ENCODE results near the gene MTCL1.
"Not testable (repeated sequence)": the region's sequence is repeated elsewhere in the genome, so short reads cannot be mapped to it uniquely, and the experiment has no call there.

Gene MTCL1

DNA sequence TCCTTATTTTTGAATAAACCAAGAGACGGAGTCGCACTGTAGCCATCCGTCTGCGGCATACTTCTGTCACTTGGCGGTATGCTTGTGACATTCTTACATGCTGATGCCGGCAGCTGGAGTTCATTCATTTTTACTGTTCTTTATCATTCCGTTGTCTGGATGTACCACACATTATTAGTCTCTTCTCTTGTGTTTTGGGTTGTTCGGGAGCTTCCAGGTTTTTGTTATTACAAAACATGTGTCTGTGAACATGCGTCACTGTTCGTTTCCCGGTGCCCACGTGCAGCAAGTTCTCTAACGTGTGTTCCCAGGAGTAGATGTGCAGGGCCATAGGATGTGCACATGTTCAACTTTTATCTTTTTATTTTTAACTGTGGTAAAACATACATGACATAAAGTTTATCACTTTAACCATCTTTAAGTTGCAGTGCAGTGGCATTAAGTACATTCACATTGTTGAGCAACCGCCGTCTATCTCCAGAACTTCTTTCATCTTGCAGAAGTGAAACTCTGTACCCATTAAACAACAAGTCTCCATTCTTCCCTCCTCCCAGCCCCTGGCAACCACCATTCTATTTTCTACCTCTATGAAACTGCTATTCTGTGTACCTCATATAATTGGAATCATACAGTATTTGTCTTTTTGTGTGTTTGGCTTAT lies 40.1 kb downstream of the MTCL1 start:
- no peak for DNase-seq

DNA sequence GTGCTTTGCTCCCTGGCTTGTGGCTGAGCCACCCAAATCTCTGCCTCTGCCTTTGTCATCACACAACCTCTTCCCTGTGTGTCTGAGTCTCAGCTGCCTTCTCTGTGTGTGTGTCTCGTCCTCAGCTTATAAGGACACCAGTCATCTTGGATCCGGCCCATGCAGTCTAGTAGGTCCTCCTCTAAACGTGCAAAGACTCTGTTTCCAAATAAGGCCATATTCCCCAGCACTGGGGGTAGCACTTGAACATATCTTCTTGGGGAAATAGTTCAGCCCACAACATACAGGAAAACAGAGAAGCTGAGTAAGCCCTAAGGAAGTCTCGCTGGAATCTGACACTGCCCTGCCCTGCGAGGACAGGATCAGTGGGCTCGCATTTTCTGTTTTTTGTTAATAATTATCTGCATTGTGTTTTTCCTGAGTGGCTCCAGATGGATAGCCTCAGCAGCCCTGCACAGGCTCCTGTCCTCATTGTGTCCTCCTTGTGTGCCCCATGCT lies 42.1 kb downstream of the MTCL1 start:
- no peak for DNase-seq

DNA sequence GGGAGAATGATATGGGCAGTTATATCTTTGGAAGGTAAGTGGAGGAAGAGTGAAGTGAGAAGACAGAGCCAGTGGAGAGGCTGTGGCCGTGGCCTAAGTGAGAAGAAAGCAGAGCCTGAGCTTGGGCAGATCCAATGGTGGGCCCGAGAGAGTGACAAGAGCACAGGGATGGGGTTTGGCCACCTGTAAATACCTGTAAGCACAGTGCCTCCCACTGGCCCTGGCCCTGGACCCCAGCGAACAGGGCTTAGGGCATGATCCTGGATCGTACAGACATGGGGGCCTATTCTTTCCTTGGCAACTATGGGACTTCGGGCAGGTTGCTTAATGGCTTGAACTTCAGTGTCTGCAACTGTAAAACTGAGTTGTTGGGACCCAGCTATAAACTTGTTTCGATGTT lies 44.1 kb downstream of the MTCL1 start:
- no peak for DNase-seq

DNA sequence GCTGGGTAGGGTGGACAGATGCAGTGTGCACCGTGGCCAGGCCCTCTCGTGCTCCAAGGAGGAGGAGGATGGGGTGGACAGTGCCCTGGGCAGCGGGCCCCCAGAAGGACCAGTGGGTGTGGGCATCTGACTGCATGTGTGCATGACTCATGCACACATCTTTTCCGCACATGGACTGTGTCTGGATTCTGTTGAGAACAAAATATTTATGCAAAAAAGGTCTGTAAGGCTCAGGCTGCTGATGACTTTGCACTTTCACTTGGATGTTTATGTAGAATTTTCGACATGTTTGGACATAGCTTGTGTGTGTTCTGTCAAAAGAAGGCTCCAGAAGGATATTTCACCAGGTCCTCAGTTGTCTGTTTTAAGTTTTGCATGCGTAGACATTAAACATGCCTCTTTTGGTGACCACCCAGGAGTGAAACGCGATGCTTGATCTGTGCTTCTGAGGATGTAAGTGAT lies 45.6 kb downstream of the MTCL1 start:
- DNase-seq, result no peak

DNA sequence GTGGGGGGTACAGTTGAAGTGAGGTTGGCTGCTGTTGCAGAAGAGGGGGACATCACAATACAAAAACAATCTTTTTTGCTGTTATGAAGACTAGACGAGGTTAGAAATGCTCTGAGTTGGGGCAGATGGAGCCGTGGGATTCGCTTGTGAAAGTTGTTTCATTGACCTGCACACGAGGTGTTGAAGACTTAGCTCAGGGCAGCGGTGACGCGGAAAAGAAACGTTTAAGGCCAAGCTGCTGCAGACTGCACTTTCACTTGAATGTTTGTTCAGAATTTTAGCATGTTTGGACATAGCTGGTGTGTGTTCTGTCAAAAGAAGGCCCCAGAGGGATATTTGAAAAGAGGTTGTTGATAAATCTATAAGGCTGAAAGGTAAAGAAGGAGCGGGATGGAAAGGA lies 46.3 kb downstream of the MTCL1 start:
- no peak for DNase-seq

DNA sequence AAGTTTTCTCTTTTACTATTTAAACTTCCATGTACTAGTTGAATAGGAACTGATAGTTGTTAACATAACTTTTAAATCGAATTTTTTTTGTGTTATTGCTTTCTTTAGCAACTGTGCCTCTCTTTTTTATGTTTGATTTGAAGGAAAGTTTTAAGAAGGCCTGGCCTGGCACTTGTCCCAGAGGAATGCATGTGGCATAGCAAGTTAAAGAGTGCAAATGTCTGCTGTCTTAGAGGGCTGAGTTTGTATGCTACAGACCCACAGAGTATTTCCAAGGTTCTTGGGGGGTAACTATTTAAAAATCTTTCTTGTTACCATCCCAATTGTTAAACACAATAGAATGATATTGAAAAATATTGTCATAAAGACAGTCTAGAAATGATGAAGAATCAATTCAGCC lies 47.0 kb downstream of the MTCL1 start:
- DNase-seq, result no peak

DNA sequence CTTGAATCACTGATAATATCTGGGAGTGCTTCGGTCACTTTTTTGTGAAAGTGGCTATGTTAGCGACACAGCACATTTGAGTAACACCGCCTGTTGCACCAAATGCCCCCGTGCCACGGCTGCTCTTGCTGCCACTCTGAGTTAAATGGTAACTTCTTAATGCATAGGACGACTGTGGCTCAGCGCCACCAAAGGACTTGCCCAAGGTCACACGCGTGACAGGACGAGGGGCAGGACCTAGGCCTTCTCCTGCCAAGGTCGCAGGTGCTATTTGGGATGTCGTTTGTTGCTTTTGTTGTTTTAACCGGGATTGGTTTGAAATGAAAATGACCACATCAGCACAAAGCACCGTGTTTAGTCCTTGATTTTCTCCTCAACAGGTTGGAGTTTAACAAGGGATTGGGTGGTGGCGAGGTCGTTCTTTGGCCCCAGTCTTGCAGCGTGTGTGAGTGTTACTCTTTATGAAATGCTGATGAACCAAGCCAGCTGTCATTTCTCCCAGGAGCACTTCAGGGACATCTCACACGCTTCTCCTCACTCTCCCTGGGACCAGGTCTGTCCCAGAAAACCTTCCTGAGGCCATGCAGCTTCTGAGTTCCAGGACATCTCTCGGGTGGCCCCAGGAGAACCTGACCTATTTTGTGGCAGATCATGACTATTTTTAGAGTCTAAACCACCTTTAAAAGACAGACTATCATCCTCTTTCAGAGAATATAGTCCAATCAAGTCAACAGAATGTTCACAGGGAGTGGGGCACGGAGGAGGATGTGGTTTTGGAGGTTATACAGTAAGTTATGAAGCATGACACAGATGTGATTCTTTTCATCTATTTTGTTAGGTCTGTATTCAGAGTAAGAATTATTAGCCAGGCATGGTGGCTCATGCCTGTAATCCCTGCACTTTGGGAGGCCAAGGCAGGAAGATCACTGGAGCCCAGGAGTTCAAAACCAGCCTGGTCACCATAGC lies 49.9 kb downstream of the MTCL1 start:
- no peak for DNase-seq

DNA sequence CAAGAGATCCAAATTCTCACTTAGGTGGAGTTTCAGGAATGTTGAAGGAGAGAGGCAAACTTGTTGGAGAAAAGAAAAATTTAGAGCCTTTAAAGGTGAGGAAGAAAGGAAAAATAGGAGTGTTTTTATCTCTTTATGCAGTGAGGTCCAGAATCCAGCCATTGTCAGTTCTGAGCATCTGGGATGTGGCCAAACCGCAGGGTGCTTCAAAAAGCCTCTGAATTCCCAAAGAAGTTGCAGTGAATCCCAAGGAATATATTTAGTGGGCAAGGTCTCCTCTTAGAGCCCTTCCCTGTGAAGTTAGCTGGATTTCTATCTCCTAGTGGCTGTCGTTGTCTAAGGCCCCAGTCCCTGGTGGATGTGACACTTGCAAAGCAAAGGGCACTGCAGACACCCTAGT lies 51.2 kb downstream of the MTCL1 start:
- DNase-seq, result no peak

DNA sequence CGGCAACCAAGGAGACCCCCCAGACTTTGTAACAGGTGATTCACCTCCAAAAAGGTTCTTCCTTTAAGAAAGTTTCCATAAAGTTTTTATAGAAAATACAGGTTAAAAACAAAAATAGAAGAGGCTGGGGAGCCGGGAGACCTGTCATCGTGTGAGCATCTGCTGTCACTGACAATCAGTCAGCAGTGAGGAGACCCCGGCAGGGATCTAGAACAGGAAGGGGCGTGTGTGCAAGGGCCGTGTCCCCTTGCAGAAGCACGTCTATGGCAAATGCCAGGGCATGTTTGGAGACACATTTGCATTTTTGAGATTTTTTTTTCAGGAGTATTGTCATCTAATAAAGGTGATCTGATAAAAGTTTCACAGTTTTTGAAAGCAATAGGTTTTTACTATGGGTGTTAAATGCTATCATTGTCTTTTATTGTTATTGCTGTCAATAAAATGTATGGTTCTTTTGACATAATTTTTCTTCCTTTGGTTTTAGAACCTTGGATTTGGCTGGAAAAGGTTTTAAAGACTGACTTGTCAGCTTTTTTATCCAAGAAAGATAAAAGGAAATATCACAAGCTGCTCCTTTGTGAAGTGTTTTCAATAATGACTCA lies 52.1 kb downstream of the MTCL1 start:
- DNase-seq, result no peak

DNA sequence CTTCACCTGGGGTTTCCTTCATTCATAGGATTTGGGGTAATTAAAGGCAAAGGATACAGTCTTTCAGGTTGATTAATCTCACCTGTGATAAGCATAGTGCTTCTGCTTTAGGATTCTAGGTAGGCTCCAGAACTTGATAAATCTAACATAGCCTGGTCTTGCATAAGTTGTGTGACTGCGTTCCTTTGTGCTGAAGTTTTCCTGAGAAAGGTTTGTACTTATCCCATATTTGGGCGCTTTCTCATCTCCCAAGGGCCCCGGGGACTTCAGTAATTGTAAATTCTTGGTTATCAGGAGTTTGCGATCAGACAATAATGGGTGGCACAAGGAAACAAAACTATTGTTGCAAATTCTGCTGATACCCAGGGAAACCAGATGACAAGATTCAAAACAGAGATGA lies 53.1 kb downstream of the MTCL1 start:
- no peak for DNase-seq

DNA sequence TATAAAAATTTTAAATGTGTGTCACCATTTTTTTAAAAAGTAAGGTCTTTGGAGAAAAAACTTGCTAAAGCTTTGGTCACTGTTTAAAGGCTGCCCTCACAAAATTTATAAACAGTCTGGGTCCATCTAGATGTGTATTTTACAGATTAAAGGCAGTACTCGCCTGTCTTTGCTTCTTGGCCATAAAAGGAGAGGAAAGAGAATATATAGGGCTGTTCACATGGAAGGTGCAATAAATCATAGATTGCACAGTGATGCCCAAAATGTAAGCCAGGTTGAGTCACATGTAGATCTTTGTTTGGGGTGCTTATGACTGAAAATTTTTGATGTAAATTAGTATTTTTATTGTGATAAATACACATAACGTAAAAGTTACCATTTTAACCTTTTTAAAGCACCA lies 55.6 kb downstream of the MTCL1 start:
- no peak for DNase-seq

DNA sequence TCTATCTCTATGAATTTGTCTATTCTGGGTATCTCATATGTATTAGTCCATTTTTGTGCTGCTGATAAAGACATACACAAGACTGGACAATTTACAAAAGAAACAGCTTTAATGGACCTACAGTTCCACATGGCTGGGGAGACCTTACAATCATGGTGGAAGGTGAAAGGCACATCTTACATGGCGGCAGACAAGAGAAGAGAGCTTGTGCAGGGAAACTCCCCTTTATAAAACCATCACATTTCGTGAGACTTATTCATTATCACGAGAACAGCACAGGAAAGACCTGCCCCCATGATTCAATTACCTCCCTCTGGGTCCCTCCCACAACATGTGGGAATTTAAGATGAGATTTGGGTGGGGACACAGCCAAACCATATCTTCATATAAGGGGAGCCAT lies 56.2 kb downstream of the MTCL1 start:
- DNase-seq, result not testable (repeated sequence)

DNA sequence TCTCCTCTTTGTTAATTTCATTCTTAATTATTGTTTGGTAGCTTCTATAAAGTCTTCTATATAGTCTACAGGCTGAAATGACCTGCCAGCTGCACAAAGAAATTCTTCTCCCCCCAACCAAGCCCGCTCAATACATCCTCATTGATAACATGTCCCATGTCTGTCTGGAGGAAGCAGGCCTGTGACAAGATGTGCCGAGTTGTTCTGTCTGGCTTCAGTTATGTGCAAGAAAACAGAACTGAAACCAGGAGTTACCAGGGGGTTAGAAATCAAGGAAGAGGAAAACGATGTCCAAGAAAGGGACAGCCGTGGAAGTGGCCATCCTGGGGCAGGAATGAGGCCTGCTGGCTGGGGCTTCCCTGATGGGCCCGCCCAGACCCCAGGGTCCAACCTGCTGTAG lies 57.6 kb downstream of the MTCL1 start:
- DNase-seq, result no peak

DNA sequence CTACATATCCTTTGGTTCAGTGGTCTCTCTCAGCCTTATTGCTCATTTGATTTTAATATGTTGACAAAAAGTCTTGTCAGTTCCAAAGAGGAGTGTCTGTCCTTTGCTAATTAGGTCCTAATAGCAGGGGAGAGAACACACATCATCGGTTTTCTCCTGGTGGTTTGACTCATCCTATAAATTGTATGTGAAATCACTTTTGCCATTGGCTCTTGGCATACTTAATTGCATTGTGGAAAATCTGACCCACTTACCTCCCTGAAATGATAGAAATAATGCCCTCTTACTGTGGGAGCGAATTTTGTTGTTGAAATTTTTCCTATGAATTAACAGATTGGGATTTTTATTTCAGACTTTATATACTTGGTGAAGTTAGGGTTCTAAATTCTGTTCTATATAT lies 58.3 kb downstream of the MTCL1 start:
- DNase-seq, result peak; percentile 4

DNA sequence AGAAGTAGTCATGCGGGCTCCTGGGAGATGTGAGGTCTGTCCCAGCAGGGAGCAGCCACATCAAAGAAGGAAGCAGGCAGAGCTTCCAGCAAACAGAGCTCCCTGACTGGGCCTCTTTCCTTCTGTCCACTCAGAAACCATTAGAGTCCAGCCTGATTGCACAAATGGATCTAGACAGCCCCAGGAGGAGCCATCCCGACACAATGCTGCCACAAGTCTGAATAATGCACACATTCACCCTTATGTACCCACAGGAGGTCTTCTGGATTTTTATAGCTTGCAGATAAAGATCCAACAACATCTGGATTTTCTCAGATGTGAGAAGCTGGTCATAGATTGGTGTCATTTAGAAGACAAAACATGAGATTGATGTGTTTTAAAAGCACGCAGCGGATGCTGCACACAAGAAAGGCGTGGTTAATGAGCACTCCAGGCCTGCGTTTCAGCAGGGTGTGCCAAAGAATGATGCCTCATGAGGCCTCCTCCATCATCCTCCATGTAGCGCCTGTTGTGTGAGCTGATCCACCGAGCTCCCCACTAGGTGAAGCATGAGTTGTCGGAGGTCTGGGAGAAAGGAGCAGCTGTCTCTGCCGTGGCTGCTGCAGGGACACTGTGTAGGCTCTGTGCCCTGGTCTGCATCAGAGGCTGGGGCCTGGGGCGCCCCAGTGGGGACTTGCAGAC lies 60.6 kb downstream of the MTCL1 start:
- no peak for DNase-seq

DNA sequence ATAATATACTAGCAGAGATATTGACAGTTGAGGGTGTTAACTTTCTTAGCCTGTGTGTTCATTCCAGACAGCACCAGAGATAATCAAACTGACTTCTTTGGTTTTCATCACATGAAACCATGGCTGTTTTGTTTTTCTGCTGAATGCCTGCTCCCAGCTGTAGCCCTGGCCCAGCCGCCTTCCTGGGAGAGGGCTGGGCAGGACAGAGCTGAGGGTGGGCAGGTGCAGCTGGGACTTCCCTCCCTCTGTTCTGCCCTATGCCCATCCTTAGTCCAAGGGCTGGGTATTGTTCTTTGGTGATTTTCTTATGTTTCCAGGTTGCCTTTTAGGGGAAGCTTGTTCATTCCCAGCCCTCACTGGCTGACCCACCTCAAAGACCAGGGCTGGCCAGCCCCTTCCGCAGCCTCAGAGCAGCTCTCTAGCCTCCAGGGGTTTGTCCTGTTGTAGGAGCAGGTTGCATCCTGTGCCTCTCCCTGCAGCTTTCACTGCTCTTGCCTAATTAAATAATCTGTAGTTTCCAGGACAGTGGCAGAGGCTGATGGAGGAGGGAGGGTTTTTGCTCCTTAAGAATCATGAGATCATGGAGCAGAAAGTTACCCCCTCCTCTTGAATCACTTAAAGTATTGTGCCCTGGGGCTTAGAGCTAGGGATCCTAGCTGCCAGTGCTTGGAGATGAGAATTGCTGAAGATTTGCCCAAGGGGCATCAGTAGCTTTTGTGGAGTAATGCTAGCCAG lies 61.4 kb downstream of the MTCL1 start:
- no peak for DNase-seq

DNA sequence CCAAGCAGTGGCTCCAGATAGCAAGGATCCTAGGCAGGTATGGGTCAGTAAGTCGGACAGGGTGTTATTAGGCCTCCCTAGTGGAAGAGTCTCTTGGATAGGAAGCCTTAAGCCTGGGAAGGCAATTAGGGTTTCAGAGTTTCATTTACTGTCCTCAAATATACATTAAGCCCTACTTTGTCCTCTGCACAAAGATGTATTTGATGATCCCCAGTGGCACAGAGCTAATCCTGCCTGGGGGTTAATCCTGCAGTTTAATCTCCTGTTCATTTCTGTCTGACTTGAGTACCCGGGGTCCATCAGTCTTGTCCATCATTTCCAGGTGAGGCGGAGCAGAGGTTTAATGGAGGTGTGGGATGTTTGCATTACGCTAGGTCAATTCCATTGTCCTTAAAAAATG lies 62.0 kb downstream of the MTCL1 start:
- no peak for DNase-seq

DNA sequence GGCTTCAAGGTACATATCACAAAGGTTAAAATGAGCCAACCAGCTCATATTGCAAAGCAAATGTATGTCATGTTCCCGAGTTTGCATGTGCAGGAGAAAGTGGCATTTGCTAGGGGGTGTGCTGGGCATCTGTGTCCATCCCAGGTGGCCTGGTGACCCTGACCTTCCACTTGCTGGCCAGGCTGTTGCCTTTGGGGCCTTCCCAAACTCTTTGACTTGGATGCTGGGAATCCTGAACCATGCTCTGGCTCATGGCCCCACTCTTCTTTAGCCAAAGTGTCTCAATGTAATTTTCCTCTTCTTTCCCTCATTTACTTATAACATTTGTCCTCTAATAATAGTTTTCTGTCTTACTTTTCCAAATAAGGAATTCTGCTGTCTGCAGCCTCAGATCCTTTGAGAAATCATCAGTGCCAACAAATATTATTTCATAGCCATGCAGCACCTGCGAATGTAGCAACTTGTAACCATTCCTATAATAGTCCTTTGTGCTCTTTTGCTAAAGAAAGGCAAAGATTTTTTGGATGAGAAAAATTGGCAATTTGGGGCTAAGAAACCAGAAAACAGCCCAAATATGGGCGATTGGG lies 64.2 kb downstream of the MTCL1 start:
- no peak for DNase-seq

DNA sequence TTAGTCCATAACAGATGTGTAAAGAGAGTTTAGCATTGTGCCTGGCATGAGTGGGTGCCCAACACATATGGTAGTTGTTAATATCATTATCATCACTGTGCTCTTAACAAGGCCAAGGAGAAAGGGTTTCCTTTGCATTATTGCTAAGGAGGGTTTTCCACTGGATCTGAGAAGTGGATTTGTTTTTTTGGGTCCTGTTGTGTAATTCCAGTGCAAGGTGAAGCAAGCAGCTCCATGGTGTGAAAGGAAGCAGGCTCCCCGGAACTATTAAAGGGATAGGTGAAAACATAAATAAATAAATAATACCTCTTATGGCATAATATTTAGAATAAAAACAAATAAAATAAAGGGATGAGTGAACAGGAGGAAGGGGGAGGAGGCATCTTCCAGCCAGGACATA lies 65.3 kb downstream of the MTCL1 start:
- DNase-seq, result no peak

DNA sequence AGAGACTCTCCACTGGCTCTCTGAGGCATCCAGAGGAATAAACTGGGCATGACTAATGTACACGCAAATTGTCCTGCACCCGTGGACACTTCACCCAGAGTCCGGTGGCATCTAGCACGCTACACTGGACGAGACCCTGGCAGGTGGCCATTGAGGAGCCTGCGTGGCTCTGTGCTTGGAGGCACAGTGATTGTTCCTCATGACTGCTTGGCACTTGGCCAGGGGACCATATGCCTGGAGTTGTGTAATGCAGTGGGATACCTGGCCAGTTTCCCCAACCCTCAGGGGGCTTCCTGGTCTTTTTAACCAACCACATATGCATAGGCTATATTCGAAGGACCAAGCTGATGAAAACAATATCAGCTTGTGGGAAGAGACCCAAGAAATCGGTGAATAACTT lies 66.6 kb downstream of the MTCL1 start:
- DNase-seq, result peak; percentile 9

DNA sequence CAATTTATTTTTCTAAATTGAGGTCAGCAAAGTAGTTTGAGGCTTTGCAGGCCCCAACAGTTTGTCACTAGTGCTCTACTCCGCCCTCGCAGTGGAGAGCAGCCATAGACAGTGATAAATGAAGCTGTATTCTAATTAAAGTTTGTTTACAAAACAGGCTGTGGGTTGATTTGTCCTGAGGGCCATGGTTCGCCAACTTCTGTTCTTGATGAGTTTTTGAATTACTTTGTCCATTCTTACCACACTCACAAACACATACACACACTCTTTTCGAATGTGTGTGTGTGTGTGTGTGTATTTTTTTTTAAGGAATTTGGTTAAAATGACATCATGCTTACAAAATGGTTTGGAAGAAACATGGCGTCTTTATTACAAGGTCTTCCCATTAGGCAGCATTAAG lies 68.6 kb downstream of the MTCL1 start:
- no peak for DNase-seq

Measured in NCI-H2081 treated with DMSO at 0.1 percent for 48 hours (cell line).